ENCODE measurements around the gene KCNK5. TPM values are rescaled to one million over a fixed set of nuclear protein-coding genes. Genes with fewer than 3 reads are reported as not detected.

Gene KCNK5
- total RNA-seq, 1 donor from 2014 or later: not detected

DNA sequence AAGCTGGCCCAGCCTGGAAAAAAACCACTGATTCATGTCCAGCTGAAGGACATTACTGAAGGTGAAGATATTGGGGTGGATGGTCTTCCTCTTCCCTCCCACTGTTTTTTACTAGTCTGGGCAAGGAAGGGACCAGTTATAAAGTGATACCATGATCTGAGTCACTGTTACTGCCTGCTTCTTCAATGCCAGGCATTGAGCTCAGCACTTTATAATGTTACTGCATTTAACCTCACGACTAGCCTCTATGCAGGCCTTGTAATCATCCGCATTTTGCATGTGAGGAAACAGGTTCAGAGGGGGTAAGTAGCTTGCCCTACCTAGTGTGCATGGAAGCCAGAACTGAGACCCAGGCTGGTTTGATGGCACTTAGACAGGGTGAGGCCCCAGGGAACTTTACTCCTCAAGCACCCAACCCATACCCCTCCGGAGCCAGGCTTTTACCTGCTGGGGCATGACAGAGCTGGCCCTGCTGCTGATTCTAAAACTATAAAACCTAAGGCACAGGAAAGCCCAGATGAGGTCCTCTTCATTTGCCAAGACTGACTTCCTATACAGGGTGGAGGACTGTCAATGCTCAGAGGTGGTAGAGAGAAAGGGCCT is 11.0 kb upstream of the KCNK5 start:
- DNase-seq (ENCODE audit: low read depth in 2 of 2): no peak

GRCh38 chr6:39239527-39240154 is 10.4 kb upstream of the KCNK5 start:
- no peak for DNase-seq (ENCODE audit: low read depth in 2 of 2)

DNA sequence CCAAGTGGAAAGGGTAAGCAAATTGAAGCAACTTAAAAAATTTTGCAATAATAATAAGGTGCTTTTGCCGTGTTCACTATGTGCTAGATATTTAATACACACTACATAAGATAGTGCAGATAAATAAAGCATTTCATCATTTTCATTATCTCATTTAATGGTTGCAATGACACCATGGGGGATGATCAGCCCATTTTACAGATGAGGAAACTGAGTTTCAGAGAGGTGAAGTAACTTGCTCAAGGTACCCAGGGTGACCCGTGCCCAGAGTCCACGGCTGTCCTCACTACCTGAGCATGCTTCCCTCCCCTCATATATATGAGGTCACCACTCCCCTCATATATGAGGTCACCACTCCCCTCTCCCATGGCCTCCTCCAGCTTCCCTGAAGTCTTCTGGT is 7.5 kb upstream of the KCNK5 start:
- no peak for DNase-seq (ENCODE audit: low read depth in 2 of 2)

DNA sequence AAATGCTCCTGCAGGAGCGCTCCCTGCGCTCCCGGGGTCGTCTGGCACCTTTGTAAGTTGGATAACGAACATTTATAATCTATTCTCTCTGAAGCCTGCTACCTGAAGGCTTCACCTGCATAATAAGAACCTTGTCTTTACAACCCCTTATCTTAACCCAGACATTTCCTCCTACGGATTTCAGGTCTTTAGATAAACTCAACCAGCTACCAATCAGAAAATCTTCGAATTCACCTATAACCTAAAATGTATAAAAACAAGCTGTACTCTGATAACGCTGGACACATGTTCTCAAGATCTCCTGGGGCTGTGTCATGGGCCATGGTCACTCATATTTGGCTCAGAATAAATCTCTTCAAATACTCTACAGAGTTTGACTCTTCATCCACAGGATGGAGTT is 4.1 kb upstream of the KCNK5 start:
- DNase-seq (ENCODE audit: low read depth in 2 of 2): no peak

DNA sequence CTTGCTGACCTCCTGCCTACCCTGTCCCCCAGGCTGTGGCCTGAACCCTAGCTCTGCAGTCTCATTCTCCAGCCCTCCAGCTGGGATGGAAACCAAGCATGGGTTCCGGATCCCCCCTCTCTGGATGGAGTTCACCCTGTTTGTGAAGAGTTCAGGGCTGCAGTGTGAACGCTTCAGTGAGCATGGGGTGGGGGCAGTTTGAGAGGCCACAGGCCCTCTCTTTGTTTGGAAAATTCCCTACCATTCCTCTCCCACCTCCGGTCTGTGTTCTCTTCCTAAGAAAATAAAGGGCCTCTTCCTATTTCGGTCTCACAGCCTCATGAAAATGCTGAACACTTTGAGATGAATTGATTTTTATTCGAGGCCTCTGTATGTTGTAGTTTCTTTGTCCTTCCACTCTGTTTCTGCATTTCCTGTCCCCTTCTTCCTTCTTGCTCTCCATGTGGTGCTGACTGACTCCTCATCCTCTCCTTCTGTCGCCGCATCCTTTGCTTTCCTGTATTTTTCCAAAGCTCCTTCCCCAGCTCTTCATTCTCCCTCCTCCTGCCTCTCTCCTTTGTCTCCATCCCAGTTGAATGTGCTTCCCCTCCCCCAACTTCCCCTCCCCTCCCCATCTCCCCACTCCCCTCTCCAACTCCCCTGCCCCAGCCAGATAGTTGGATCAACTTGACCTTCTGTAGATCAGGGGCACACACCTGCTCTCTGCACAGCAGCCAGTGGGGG is 2.4 kb upstream of the KCNK5 start:
- no peak for DNase-seq (ENCODE audit: low read depth in 2 of 2)

GRCh38 chr6:39230654-39231035 is 1.4 kb upstream of the KCNK5 start:
- DNase-seq (ENCODE audit: low read depth in 2 of 2): no peak

- no peak for DNase-seq (ENCODE audit: low read depth in 2 of 2)
These were observed 934 bp downstream of the KCNK5 start for GRCh38 chr6:39228111-39228971.

- no peak for DNase-seq (ENCODE audit: low read depth in 2 of 2)
These were observed 1.8 kb downstream of the KCNK5 start for GRCh38 chr6:39227476-39227875.

GRCh38 chr6:39226639-39227329 is 2.5 kb downstream of the KCNK5 start:
- no peak for DNase-seq (ENCODE audit: low read depth in 2 of 2)

GRCh38 chr6:39225946-39226437 is 3.3 kb downstream of the KCNK5 start:
- DNase-seq (ENCODE audit: low read depth in 2 of 2): no peak

DNA sequence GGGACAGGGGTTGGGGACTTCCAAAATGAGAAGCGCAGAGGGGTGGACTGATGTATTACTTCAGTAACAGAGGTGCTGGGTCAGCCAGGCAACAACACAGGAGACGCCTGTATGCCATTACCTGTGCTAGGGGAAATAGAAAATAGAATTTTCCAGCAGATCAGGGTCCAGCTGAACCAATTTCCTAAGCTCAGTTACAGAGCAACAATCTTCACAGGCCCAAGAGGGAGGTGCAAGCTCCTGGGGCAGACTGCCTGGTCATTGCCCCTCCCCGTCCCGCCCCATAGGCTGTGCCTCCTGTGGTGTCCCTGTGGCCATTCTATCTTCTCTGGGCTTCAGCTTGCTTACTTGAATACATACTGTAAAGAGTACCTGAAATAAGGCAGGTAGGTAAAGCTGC is 3.7 kb downstream of the KCNK5 start:
- no peak for DNase-seq (ENCODE audit: low read depth in 2 of 2)

DNA sequence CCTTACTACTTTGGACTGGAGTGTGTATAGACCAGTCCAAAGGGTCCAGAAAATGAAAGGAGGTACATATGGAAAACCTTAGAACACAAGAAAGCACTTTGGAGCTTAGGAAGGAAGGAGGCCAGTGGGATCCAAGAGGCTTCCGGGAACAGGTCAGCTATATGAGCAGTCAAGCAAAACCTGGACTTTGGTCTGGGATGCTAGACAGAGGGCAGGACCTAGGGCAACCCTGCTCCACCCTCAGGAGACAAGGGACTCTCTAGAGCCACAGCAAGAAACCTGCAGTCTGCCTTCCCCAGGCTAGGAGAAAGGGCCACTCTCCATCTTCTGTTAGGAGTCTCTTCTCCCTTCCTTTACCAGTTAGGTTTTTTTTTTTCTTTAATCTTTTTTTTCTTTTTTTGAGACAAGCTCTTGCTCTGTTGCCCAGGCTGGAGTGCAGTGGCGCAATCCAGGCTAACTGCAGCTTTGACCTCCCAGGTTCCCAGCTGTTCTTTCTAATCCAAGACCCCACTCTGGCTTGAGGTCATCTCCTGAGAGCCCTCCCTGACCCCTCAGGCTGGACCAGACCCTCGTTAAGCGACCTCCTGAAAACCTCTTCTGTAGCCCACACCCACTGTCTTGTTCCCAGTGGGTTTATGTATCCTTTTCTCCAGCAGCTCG is 4.6 kb downstream of the KCNK5 start:
- DNase-seq (ENCODE audit: low read depth in 2 of 2): no peak

DNA sequence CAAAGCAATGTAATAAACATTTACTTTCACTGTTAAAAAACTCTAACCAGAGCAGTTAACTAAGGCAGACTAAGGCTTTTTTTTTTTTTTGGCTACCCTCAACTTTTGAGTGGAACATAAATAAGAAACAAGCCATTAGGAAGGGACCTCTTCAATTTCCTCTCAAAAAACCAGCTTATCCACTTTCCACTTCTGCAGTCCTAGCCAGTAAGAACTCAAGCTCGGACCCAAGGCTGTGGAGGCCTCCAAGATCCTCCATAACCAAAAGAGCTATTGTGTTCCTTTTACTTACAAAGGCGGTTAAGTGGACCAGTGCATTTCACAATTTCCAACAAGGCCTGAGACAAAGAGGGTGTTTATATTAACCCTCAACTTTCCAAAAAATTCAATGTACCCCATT is 5.3 kb downstream of the KCNK5 start:
- no peak for DNase-seq (ENCODE audit: low read depth in 2 of 2)

- no peak for DNase-seq (ENCODE audit: low read depth in 2 of 2)
These were observed 5.7 kb downstream of the KCNK5 start for GRCh38 chr6:39223555-39223954.

DNA sequence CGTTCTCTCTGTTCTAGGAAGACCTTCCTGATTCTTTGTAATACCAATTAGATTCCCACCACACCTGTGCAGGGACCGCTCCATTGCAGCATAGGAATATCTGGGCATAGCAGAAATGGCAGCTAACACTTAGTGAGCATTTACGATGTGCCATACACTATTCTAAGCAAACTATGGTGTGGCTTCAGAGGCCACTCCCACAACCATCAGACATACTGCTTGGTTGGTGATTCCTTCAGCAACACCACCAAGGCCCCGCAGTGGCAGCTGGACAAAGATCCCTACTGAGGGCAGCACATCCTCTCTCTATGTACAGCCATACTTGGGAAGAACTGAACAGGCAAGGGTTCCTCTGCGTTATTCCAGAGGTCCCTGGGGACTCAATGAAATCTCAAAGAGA is 6.2 kb downstream of the KCNK5 start:
- no peak for DNase-seq (ENCODE audit: low read depth in 2 of 2)

DNA sequence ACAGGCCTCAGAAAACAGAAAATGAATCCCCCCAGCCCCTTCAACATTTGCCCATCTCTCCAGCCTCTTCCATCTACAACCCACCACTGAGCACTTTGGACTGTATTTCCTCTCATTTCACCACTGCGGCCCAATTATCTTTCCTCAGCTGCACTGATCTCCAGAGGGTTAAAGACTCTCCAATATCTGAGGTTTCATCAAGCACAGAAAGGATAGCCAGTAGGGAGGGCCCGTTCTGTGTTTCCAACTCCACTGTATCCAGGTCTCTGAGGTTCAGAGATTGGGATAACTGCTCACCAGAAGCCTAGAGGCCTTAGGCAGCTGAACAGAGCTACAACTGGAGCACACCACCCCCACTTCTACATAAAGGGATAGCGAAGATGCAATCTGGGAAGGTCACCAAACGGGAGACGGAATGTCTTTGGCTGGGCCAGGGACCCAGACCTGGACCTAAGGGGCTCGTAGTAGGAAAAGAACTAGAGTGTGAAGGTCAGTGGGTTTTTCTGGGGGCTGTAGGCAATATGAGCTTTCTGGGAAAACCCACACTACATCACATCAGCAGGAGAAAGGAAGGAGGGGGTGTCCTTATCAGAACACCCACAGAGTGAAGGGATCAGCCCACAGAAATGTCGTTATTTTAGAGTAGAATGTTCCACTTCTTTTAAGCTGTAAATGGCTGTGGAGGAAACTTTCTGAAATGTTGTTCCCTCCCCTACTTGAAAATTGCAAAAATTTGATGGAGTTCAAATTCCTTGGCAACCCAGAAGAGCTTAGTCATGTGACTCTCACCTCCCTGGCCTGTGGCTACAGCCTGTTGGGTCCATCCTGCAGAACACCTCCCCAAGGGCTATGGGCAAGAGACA is 7.3 kb downstream of the KCNK5 start:
- no peak for DNase-seq (ENCODE audit: low read depth in 2 of 2)

DNA sequence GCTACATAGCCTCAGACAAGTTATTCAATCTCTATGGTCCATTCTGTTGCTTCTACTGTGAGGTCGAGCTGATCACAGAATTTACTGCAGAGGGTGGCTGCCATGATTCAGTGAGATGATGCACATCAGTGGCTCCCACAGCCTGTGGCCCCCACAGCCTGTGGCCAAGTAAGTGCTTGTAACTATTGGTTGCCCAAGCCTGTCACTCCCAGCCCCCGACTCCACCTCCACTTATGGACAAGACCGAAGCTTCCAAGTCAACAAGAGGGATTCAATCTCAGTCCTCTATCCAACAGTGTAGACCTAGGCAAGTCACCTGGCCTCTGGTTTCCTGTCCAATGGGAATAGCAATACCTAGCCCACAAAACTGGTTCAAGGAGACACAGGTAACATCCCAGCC is 8.2 kb downstream of the KCNK5 start:
- DNase-seq (ENCODE audit: low read depth in 2 of 2): no peak

DNA sequence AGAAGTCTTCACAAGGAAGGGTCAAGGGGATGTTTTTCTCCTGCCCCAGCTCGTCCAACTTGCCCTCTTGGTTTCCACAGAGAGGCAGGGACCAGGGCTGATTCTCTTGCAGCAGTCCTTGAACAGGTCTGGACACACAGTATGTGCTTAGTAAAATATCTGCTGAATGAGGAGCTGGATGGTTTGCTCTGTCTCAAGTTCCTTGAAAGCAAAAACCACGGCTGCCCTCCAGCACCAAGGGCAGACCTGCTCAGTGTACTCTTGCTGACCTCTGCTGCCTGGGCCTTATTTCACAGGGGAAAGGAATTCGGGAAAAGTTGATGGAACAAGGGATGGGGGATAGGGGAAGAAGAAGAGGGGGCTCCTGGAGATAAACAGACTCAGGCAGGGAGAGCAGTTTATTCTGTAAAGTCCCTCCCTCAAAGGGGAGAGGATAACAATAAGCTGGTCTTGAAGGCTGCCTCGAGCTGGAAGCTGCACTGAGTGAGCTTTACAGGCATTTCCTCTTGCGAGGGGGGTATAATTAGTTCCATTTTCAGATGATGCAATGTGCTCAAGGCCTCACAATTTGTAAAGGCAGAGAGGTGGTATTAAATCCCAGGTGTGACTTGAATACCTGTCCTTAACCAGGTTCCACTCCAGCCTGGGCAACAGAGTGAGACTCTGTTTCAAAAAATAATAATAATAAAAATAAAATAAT is 10.3 kb downstream of the KCNK5 start:
- DNase-seq (ENCODE audit: low read depth in 2 of 2): no peak

DNA sequence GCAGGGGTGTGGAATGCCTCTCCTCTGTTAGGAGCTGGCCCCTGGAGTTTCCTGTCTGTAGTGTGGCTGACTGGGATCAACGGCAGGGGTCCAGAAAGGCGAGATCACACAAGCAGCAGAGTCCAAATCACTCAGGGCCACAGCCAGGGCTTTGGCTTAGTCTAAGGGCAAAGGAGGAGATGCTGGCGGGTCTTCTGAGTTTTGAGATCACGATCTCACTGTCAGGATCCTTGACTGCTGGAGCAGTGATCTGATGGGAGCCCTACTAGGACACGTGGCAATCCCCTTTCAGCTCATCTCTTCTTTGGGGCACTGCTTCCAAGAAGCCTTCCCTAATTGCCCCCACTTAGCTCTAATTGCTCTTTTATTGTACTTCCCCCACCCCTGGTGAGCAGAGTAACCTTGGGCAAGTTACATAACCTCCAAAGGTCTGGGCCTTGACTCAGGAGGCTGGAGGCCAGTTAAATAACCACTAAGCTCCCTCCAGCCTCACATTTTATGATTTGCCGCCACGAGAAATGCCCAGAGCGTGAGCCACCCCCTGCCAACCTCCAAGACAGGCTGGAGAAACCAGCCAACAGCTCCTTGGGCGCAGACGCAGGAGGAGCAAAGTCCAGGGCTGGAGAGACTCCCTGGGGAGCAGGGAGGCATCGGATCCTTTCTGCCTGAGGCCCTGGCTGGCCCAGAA is 12.0 kb downstream of the KCNK5 start:
- no peak for DNase-seq (ENCODE audit: low read depth in 2 of 2)
